Kidney (tissue), 22 donors: ENCODE data around the gene ZNF672. TPM values are rescaled to one million over a fixed set of nuclear protein-coding genes. Genes with fewer than 3 reads are reported as not detected.
"Not testable (repeated sequence)": the region's sequence is repeated elsewhere in the genome, so short reads cannot be mapped to it uniquely, and the experiment has no call there.

Experiments
- DNase-seq, 5 donors: peaks; one replicate each; pipeline ENCODE4 v3.0.0-alpha.2; 2013 to 2020
- FAIRE-seq: peaks from 2 replicates; lab custom pipeline; 2012; peaks lifted over from hg19 to GRCh38; lab: Jason Lieb, UNC
- H3K27ac ChIP-seq, 2 donors: one replicate each; pipeline ENCODE4 v1.7.0; 2013; ENCODE audit warnings: low read depth in 2 of 2, low read length in 2 of 2, inconsistent platforms in 1 of 2
- H3K27me3 ChIP-seq: one replicate; pipeline ENCODE4 v1.7.1; 2013; ENCODE audit warnings: low read length, inconsistent platforms; ENCODE audit not compliant: control insufficient read depth, insufficient read depth
- H3K36me3 ChIP-seq, 3 donors: one replicate each; pipeline versions ENCODE4 v1.7.0 to v1.7.1; 2013; ENCODE audit warnings: low read length in 3 of 3, control low read depth in 1 of 3, inconsistent platforms in 1 of 3; ENCODE audit not compliant: insufficient read depth in 3 of 3, control insufficient read depth in 2 of 3
- H3K4me1 ChIP-seq, 3 donors: one replicate each; pipeline versions ENCODE4 v1.7.0 to v1.7.1; 2013; ENCODE audit warnings: low read length in 3 of 3, inconsistent platforms in 1 of 3, low read depth in 1 of 3; ENCODE audit not compliant: control insufficient read depth in 2 of 3, insufficient read depth in 2 of 3
- H3K4me3 ChIP-seq, 3 donors: one replicate each; pipeline versions ENCODE4 v1.7.0 to v1.8.1; 2013; ENCODE audit warnings: low read length in 3 of 3, control low read depth in 1 of 3, inconsistent platforms in 1 of 3
- H3K9ac ChIP-seq, 3 donors: one replicate each; pipeline versions ENCODE4 v1.7.0 to v1.7.1; 2013; ENCODE audit warnings: low read length in 3 of 3, control low read depth in 1 of 3, inconsistent platforms in 1 of 3
- H3K9me3 ChIP-seq, 3 donors: one replicate each; pipeline versions ENCODE4 v1.7.0 to v1.7.1; 2013; ENCODE audit warnings: low read length in 3 of 3, control low read depth in 1 of 3, inconsistent platforms in 1 of 3; ENCODE audit not compliant: control insufficient read depth in 2 of 3, insufficient read depth in 1 of 3
- CTCF ChIP-seq: IDR thresholded peaks from 3 replicates; pipeline ENCODE4 v1.5.1; 2012; ENCODE audit warnings: mild to moderate bottlenecking, moderate library complexity, borderline replicate concordance; ENCODE audit not compliant: insufficient read depth; ENCODE audit errors: extremely low read depth
- intact Hi-C: fragments of 100-400 bp; cut with DNase I; formaldehyde crosslinking; loops from one replicate; pipeline ENCODE4 v1.11.1; 2022
- long read RNA-seq, 10 donors: library from polyadenylated mRNA in 1 of 10; unstranded in 1 of 10; transcript quantifications; one replicate each; pipeline ENCODE4 v2.0.0 and lab custom pipeline, GENCODE V29; 2021 to 2026
- polyA plus RNA-seq: library from polyadenylated mRNA; stranded (reverse); fragments of 350-450 nt; fragmentation: Illumina TruSeq; extraction: RNeasy Lipid Tissue Mini Kit (QIAGEN cat#74804); gene quantifications from one replicate; pipeline ENCODE4 v1.2.3, GENCODE V29; 2014; ENCODE audit warnings: low read depth, low replicate concordance; ENCODE audit not compliant: insufficient read depth
- total RNA-seq: library from RNA; stranded (reverse); fragmentation: NEBNext Ultra II Directional; extraction: Animal tissue kit (Norgen Biotek cat#: 25700); gene quantifications from one replicate; pipeline ENCODE4 v1.2.1, GENCODE V29; 2021
- donor health status: control.
- donor health status: control.
- donor health status: control.
- donor health status: control.
- donor health status: control.
- donor health status: DM: yes; HTN: yes; CAD: no.
- donor health status: Normal renal cell carcinoma (clear cell type).

ZNF672 gene
- total RNA-seq (28.6 TPM), polyA plus RNA-seq (25.0 TPM)
- long read RNA-seq, donor 1, transcript ZNF672-201 (4 exons, 2,989 nt) = major isoform, 7 of 8 reads
- long read RNA-seq, donor 1, partial matches to known transcripts = 0 of 8 reads
- long read RNA-seq, donor 1, other reads (novel, unspliced or antisense) = 0 of 8 reads
- long read RNA-seq, donor 2, transcript ZNF672-201 (4 exons, 2,989 nt) = major isoform, 5 of 5 reads
- long read RNA-seq, donor 2, partial matches to known transcripts = 0 of 5 reads
- long read RNA-seq, donor 2, other reads (novel, unspliced or antisense) = 0 of 5 reads
- long read RNA-seq, donor 3, transcript ZNF672-201 (4 exons, 2,989 nt) = major isoform, 6 of 6 reads
- long read RNA-seq, donor 3, partial matches to known transcripts = 0 of 6 reads
- long read RNA-seq, donor 3, other reads (novel, unspliced or antisense) = 0 of 6 reads
- long read RNA-seq, donor 4, transcript ZNF672-201 (4 exons, 2,989 nt) = major isoform, 5 of 5 reads
- long read RNA-seq, donor 4, partial matches to known transcripts = 0 of 5 reads
- long read RNA-seq, donor 4, other reads (novel, unspliced or antisense) = 0 of 5 reads
- long read RNA-seq, donor 5, partial matches to known transcripts = 0 of 2 reads
- long read RNA-seq, donor 5, other reads (novel, unspliced or antisense) = 0 of 2 reads
- long read RNA-seq, donor 6, transcript ZNF672-201 (4 exons, 2,989 nt) = major isoform, 5 of 5 reads
- long read RNA-seq, donor 6, partial matches to known transcripts = 0 of 5 reads
- long read RNA-seq, donor 6, other reads (novel, unspliced or antisense) = 0 of 5 reads
- long read RNA-seq, donor 7, transcript ZNF672-201 (4 exons, 2,989 nt) = major isoform, 15 of 33 reads
- long read RNA-seq, donor 7, partial matches to known transcripts = 2 of 33 reads
- long read RNA-seq, donor 7, other reads (novel, unspliced or antisense) = 14 of 33 reads
- long read RNA-seq, donor 8, transcript ZNF672-201 (4 exons, 2,989 nt) = major isoform, 7 of 15 reads
- long read RNA-seq, donor 8, partial matches to known transcripts = 8 of 15 reads
- long read RNA-seq, donor 8, other reads (novel, unspliced or antisense) = 0 of 15 reads
- long read RNA-seq, donor 9, partial matches to known transcripts = 0 of 3 reads
- long read RNA-seq, donor 9, other reads (novel, unspliced or antisense) = 0 of 3 reads
- long read RNA-seq, donor 10, transcript ZNF672-201 (4 exons, 2,989 nt) = major isoform, 7 of 14 reads
- long read RNA-seq, donor 10, partial matches to known transcripts = 7 of 14 reads
- long read RNA-seq, donor 10, other reads (novel, unspliced or antisense) = 0 of 14 reads

- H3K27me3 ChIP-seq = no peaks in the 10 kb centered on the region
- peaks cover 0 to 22% (median 6%) of the 10 kb centered on the region in 3 donors for H3K4me1 ChIP-seq
- intact Hi-C loops = no loop called here
- no peaks in the 10 kb centered on the region for H3K36me3 ChIP-seq
- FAIRE-seq (no peak), DNase-seq (peak; percentile 99 to 100 (median 99))
- peak within 1 kb of the TSS; percentile 82 to 92 (median 85) for H3K4me3 ChIP-seq
- TF ChIP-seq CTCF = no peak
- H3K9me3 ChIP-seq = no peaks in the 10 kb centered on the region
- H3K27ac ChIP-seq = peak within 1 kb of the TSS; percentile 100
- peak within 1 kb of the TSS; percentile 87 to 99 (median 89) for H3K9ac ChIP-seq
Measured at GRCh38 chr1:248837781-248838356, at the start of gene ZNF672. TSS of gene ZNF672 (plus strand) at chr1:248838224. CDS start at chr1:248847275, 9,051 bp downstream.

GRCh38 chr1:248788327-248788726 is 49.7 kb upstream of the ZNF672 start:
- no peak for TF ChIP-seq CTCF
- Histone ChIP-seq H3K4me1 (peaks cover 0 to 2% (median 0%) of the 10 kb centered on the region in 3 donors), H3K9me3 (no peaks in the 10 kb centered on the region), H3K36me3 (no peaks in the 10 kb centered on the region), H3K27me3 (no peaks in the 10 kb centered on the region), H3K4me3 (no peak overlapping the region), H3K9ac (no peak overlapping the region), H3K27ac (no peak overlapping the region)
- FAIRE-seq (no peak), DNase-seq (no peak)
- intact Hi-C loops = no loop called here

GRCh38 chr1:248789337-248789736 is 48.7 kb upstream of the ZNF672 start:
- DNase-seq, H3K27ac ChIP-seq, H3K9ac ChIP-seq, H3K36me3 ChIP-seq, intact Hi-C loops, H3K4me1 ChIP-seq, H3K9me3 ChIP-seq, FAIRE-seq, H3K27me3 ChIP-seq, H3K4me3 ChIP-seq: not testable (repeated sequence)
